GM21576 (cell line): Measurements from ENCODE around the gene CATSPERB.
"Not testable (repeated sequence)": the region's sequence is repeated elsewhere in the genome, so short reads cannot be mapped to it uniquely, and the experiment has no call there.

Source experiments
- ATAC-seq: cut with Tn5 transposase; IDR thresholded peaks from one replicate; pipeline ENCODE4 v1.9.1; 2021; ENCODE audit warnings: mild to moderate bottlenecking, moderate library complexity; ENCODE audit not compliant: unreplicated experiment

CATSPERB gene

DNA sequence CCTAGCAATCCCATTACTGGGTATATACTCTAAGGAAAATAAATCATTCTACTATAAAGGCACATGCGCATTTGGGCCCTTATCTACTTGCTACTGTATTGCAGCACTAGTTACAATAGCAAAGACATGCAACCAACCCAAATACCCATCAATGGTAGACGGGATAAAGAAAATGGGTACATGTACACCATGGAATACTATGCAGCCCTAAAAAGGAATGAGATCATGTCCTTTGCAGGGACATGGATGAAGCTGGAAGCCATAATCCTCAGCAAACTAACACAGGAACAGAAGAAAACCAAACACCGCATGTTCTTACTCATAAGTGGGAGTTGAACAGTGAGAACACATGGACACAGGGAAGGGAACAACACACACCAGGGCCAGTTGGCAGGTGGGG lies 54.2 kb downstream of the CATSPERB start:
- ATAC-seq, result not testable (repeated sequence)

DNA sequence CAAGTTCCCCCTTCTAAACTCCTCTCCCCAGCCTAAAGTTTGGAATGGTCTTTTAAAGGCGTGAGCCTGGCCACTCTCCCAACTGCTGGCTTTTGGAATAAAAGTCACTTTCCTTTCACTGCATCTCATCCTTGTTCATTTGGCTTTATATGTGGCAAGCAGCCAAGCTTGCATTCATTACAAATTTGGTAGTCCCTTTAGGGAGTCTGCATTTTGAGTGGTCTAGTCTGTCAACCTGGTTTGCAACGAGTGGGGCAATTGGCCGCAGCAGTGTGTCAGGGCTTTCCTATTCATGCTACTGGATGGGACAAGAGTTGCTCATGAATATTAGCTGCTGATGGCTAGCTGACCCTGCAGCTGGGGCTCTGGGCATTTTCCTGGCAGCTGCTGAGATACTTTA lies 57.0 kb downstream of the CATSPERB start:
- no peak for ATAC-seq

DNA sequence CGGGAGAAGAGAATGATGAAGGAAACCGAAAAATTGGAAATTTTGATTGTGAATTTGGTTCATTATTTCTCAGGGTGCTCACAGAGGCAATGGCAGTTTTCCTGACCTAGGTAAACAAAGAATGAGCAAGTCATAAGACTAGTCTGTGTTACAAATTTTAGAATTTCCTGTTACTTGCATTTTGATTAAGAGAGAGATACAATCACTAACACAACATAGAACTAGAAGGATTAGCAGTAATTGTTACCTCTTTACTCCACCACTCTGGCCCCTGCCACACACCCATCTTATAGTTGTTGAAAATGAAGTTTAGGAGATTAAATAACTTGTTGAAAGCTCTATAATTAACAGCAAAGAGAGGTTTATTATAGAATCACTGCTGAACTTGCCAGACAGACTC lies 62.0 kb downstream of the CATSPERB start:
- ATAC-seq, result no peak

DNA sequence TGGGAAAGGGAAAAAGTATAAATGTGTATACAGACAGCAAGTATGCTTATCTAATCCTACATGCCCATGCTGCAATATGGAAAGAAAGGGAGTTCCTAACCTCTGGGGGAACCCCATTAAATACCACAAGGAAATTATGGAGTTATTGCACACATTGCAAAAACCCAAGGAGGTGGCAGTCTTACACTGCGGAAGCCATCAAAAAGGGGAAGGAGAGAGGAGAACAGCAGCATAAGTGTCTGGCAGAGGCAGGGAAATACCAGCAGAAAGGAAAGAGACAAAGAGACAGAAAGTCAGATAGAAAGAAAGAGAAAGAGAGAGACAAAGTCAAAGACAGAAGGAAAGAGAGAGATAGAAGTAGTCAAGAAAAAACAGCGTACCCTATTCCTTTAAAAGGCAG lies 64.8 kb downstream of the CATSPERB start:
- ATAC-seq, result not testable (repeated sequence)

DNA sequence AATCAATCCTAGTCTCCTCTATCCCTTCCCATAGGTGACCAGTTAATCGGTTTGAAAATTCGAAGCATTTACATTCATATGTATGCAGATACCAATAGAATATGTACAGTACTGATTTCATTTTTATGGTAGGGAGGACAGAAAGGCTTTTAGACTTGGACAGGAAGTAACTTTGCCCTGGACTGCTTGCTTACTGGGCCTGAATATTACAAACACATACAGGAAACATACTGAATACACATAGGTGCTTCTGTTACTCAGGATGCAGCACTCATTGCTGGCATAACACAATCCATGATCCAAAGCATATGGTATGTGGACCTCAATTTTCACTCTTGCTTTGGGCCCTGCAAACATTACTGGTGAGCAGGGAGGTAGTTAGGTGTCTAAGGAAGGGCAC lies 71.1 kb downstream of the CATSPERB start:
- ATAC-seq, result no peak

DNA sequence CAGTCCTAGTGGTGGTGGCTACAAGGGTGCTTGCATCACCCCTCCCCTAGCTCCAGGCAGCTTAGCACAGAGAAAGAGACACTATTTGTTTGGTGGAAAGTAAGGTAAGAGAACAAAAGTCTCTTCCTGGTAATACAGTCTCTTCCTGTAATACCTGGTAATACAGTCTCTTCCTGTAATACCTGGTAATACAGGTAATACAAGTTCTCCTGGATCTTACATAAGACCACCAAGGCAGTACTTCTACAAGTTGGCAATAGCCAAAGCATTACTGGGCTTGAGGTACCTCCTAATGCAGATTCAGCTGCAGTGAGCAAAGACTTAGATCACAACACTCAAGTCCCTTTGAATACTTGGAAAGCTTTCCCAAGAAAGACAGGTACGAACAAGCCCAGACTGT lies 77.0 kb downstream of the CATSPERB start:
- no peak for ATAC-seq

DNA sequence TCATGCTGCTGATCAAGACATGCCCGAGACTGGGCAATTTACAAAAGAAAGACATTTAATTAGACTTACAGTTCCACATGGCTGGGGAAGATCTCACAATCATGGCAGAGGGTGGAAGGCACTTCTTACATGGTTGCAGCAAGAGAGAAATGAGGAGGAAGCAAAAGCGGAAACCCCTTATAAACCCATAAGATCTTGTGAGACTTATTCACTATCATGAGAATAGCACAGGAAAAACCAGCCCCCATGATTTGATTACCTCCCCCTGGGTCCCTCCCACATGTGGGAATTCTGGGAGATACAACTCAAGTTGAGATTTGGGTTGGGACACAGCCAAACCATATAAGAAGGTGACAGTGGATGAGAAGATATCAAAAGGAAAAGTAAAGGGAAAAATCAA lies 78.4 kb downstream of the CATSPERB start:
- no peak for ATAC-seq

DNA sequence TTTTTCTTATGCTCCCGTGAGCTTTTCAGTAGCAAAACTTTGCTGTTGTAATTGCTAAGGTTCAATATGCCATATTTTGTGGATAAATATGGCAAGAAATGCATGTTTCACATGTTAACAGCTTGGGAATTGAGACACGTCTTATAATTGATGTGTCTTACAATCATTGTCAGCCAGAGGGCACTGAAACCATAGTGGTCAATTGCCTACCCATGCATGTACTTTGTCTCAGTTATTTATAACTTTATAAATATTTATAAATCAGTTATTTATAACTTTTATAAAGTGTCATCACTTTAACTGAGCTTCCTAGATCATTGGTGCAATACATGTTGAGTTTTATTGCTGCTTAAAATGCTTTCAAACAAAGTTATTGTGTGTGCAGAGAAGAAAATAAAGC lies 82.0 kb downstream of the CATSPERB start:
- no peak for ATAC-seq

DNA sequence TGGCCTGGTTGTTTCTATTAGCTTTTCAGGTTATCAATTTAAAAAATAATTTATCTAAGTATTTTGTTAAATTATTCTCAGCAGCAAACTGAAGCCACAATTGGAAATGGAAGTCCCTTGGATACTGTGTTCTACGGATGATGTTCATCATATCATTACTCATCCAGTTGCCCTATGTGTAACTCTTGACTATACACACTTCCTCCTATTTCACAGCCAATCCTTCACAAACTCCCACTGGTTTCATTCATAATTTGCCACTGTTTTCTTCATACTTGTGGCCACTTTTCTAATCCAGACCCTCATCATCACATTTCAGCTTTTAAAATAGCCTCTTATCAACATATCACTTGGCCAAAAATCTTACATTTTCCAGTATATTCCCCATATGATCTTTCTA lies 84.0 kb downstream of the CATSPERB start:
- ATAC-seq, result no peak

DNA sequence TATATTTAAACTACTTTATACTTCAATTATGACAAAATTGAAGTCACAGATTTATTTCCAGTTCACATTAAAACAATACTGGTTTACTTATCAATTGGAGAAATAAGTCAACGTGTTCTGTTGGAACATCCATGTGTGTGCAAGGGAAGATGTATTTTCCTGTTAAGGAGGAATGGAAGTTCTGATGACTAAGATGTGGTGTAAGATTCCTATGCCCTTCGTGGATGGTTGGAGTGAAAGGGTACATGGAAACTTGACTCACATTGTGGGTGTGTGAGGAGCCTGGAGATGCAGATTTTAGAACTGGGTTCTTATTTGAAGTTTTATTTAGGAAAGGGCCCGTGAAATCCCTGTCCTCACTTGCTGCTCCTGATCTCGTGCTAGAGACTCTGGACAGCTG lies 95.3 kb downstream of the CATSPERB start:
- no peak for ATAC-seq

DNA sequence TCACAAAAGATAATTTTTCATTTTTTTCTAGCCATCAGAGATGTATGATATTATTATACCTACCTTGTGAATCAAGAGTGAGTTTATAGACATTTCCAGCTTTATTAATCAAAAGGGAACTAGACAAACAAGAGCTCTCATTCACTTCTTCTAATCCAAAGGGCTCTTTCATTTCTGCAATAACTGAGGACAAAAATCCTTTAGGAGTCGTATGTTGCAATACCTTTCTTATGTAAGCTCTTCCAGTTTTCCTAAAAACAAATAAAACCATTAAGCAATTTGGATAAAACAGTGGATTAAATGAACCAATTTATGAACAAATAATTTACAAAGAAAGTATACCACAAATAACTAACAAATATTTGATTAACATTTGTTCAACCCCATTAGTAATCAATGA lies 107.1 kb downstream of the CATSPERB start:
- ATAC-seq, result no peak

DNA sequence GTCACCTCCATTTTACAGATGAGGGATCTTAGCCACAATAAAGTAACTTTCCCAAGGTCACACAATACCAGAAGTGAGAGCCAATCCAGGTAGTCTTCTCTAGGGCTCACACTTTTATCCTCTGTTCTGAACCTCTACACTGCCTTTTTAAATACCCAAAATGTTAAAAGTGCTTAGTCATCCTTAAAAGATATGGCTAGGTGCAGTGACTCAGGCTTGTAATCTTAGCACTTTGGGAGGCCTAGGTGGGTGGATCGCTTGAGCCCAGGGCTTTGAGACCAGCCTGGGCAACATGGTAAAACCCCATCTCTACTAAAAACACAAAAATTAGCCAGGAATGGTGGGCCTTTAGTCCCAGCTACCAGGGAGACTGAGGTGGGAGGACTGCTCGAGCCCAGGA lies 117.7 kb downstream of the CATSPERB start:
- ATAC-seq, result no peak

DNA sequence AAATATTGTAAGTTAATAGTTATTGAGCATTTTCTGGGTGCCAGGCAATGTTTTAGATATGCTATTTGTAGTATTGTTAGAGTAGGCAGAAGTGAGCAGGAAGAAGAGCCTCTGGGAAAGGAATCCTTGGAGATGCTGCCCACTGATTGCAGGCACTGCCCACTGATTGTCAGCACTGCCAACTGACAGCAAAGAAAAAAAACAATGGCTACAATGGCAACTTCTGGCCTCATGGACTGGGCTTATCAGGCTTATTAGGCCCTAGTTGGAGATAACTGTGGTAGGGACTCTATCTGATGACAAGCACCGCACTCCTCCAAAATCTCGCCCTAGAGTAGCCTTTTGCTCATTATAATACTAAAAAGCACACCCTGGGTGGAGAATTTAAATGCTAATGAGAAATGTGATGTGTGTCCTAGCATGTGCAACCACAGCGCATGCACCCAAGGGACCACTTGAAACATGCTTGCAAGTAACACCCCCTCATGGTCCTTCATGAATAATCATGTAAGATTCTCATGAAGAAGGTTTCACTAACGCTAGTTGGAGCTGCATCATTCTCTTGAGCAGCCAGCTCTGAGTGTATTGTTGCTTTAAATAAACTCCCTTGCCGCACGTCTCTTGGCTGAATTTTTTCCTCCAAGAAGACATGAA lies 118.3 kb downstream of the CATSPERB start:
- ATAC-seq, result no peak

DNA sequence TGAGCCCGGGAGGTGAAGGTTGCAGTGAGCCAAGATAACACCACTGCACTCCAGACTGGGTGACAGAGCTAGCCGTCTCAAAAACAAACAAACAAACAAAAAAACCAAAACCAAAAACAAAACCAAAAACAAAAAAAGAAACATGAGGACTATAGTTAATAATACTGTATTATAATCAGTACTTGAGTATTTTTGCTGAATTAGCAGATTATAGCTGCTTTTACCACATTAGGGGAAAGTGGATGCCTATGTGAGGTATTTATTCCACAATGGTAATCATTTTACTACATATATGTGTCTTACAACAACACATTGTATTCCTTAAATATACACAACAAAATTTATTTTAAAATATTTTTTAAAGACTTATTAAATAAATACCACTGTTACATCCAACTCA lies 120.4 kb downstream of the CATSPERB start:
- no peak for ATAC-seq

DNA sequence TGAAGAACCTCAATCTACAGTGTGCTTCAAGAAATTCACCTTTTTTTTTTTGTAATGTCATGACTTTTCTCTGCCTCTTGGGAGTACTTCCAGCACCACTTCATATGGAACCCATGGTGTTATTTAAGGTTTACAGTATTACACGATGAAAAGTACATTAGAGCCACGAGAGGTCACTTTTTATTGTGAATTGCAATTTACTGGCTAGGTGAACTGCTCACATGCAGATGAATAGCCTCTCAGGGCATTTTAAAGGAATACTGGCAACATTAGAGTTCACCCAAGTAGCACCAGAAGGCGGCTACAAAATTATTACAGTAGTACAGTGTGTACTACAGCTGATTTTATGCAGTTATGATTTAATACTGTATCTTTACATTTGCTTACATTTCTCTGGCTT lies 122.7 kb downstream of the CATSPERB start:
- ATAC-seq, result no peak

DNA sequence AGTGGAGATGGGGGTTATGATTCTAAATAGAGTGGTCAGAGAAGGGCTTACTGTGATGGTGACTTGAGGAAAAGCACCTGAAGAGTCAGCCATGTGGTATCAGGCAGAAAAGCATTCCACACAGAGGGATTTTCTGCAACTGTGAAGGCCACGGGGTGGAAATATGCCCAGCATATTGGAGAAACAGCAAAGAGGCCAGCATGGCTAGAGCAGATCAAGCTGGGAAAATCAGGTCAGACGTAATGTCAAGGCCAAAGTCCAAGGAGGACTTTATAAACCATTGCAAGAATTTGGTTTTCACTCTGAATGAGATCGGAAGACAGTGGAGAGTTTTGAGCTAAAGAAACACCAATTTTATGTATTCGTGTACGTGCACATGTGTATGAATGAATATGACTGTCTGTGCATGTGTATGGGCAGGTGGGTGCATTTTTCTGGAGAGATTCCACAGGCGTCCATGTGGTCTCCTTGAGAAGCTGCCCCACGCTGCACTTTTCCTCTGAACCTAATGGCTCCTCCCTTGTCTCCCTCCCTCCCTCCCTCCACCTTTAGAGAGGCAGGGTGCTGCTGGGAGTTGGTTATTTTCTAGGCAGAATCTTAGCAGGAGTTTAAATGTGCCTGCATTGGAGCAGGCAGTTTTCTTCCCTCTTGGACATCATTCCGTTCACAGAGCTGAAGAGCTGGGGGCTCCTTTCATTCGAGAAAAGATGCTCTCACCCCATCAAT lies 124.4 kb downstream of the CATSPERB start:
- ATAC-seq, result no peak

DNA sequence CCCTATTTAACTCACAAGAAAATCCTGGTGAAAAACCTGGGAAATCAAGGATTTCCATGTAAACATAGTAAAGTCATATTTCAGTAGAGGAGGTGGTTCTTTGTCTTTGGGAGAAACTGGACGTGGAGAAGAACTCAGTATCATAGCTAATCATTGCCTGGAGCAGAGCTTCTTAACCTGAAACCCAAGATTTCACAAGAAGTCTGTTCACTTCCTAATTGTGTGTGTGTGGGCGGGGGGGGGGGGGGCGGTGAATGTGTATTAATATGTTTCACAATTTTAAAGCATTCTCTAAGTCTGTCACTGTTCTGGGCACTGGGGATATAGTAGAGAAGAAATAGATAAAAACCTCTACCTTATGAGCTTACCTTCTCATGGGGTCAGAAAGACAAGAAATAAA lies 125.0 kb downstream of the CATSPERB start:
- no peak for ATAC-seq

DNA sequence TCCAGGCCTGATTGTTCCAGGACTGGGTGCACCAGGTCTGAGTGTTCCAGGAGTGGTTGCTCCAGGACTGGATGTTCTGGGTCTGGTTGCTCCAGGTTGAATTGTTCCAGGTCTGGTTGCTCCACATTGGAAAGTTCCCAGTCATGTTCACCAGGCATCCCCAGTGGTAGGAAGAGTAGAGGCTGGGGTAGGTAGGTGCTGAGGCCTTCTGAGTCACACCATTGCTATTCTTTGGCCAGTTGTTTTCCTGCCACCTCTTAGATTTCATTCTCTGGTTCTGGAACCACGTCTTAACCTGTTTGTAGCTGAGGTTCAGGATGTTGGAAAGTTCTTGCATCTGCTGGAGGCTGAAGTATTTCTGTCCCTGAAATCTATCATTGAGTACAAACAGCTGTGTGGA lies 127.3 kb downstream of the CATSPERB start:
- not testable (repeated sequence) for ATAC-seq

DNA sequence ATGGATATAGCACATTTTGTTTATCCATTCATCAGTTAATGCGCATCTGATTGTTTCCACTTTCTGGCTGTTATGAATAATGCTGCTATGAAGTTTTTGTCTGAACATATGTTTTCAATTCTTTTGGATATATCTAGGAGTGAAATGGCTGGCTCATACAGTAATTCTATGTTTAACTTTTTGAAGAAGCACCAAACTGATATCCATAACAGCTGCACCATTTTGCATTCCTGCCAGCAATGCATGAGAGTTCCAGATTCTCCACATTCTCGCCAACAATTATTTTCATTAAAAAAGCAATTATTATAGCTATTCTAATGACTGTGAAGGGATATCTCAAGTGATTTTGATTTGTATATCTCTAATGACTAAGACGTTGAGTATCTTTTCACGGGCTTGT lies 131.9 kb downstream of the CATSPERB start:
- ATAC-seq, result no peak

DNA sequence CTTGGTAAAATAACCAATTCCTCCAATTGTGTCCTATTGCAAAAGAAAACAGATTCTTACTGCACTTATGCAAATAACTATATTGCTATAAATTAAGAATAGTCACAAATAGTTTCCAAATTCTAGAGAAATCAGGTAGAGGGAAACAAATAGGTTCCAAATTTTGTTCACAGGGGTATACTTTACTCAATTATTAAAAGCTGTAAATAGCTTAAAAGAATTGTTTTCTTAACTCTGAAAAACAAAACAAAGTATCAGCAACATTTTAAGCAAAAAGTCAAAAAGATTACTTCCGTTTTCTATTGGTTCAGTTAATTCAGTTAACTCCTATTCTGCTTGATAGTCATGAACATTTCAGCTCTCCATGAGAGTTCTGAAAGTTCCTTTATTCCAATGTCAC lies 136.2 kb downstream of the CATSPERB start:
- ATAC-seq, result no peak

DNA sequence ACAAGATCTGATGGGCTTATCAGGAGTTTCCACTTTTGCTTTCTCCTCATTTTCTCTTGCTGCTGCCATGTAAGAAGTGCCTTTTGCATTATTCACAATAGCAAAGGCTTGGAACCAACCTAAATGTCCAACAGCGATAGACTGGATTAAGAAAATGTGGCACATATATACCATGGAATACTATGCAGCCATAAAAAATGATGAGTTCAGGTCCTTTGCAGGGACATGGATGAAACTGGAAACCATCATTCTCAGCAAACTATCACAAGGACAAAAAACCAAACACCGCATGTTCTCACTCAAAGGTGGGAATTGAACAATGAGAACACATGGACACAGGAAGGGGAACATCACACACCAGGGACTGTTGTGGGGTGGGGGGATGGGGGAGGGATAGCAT lies 137.9 kb downstream of the CATSPERB start:
- not testable (repeated sequence) for ATAC-seq

DNA sequence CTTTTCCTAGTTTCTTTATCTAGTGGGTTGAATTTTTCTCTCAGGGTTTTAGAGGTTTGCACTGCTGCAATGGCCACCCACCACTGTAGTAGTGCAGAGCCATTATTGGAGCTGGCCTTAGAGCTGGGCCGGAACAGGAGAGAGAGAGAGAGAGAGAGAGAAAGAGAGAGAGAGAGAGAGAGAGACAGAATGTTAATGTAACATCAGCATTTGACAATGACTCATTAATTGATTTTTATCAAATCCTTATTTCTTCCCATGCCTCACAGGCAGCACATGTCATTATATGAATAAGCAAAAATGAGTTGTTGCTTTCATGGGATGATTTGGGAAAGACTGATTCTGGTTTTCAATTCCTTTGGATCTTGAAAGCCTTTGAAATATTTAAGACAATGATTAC lies 145.5 kb downstream of the CATSPERB start:
- no peak for ATAC-seq

DNA sequence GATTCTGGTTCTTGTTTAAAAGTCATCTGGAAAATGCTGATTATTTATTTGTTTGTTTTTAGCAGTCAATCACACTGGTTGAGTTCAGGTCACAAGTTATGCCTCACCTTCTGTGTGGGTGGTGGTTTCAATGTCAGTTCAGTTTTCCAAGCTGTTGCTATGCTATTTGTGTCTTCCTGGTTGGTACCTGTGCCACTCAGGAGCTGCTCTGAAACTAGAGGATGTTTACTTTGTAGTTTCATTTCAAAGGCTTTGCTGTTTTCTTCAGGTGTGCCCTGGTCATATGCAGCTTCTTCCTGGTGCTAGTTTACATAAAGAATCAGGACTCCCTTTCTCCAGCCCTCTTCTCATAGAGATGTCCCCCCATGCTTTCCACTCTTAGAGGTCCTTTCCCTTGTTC lies 146.0 kb downstream of the CATSPERB start:
- ATAC-seq, result no peak
